HL-60 (cell line): ENCODE data around the gene TNP2.

ENCODE experiments used
- POLR2AphosphoS5 ChIP-seq: IDR thresholded peaks from 2 replicates; pipeline ENCODE4 v1.6.1; 2012; ENCODE audit warnings: low read depth
- SPI1 ChIP-seq: IDR thresholded peaks from 2 replicates; pipeline ENCODE4 v1.6.1; 2012; ENCODE audit warnings: low read depth, mild to moderate bottlenecking, borderline replicate concordance
- TF ChIP-seq, protein P1 (sequence below): IDR thresholded peaks from one replicate; pipeline ENCODE4 v1.5.1; 2011; ENCODE audit warnings: low read length, control low read depth, inconsistent platforms; ENCODE audit not compliant: insufficient read depth
- TF ChIP-seq, protein P2 (sequence below): IDR thresholded peaks from 2 replicates; pipeline ENCODE4 v1.6.1; 2012; ENCODE audit warnings: low read depth; ENCODE audit not compliant: insufficient replicate concordance

DNA sequence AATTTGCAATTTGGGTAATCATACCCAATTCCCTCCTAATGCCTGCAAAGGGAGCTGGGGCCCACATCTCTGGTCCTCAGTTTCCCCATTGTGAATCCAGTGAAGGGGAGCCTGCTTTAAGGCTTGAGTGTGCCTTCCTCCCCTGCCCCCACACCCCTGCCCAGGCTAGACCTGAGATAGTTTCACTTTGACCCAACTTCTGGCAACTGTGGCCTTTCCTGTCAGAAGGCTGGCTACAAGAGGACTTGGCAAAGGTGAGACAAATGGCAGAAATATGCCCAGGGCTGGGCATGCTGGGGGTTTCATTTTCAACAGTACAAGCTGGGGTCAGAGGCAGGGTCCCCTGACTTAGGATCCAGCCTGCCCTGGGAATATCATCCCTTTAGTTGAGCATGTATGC lies 23.1 kb downstream of the TNP2 start:
- TF ChIP-seq POLR2AphosphoS5 (no peak), SPI1 (no peak)
- TF ChIP-seq, protein P1, sequence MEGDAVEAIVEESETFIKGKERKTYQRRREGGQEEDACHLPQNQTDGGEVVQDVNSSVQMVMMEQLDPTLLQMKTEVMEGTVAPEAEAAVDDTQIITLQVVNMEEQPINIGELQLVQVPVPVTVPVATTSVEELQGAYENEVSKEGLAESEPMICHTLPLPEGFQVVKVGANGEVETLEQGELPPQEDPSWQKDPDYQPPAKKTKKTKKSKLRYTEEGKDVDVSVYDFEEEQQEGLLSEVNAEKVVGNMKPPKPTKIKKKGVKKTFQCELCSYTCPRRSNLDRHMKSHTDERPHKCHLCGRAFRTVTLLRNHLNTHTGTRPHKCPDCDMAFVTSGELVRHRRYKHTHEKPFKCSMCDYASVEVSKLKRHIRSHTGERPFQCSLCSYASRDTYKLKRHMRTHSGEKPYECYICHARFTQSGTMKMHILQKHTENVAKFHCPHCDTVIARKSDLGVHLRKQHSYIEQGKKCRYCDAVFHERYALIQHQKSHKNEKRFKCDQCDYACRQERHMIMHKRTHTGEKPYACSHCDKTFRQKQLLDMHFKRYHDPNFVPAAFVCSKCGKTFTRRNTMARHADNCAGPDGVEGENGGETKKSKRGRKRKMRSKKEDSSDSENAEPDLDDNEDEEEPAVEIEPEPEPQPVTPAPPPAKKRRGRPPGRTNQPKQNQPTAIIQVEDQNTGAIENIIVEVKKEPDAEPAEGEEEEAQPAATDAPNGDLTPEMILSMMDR = no peak
- TF ChIP-seq, protein P2, sequence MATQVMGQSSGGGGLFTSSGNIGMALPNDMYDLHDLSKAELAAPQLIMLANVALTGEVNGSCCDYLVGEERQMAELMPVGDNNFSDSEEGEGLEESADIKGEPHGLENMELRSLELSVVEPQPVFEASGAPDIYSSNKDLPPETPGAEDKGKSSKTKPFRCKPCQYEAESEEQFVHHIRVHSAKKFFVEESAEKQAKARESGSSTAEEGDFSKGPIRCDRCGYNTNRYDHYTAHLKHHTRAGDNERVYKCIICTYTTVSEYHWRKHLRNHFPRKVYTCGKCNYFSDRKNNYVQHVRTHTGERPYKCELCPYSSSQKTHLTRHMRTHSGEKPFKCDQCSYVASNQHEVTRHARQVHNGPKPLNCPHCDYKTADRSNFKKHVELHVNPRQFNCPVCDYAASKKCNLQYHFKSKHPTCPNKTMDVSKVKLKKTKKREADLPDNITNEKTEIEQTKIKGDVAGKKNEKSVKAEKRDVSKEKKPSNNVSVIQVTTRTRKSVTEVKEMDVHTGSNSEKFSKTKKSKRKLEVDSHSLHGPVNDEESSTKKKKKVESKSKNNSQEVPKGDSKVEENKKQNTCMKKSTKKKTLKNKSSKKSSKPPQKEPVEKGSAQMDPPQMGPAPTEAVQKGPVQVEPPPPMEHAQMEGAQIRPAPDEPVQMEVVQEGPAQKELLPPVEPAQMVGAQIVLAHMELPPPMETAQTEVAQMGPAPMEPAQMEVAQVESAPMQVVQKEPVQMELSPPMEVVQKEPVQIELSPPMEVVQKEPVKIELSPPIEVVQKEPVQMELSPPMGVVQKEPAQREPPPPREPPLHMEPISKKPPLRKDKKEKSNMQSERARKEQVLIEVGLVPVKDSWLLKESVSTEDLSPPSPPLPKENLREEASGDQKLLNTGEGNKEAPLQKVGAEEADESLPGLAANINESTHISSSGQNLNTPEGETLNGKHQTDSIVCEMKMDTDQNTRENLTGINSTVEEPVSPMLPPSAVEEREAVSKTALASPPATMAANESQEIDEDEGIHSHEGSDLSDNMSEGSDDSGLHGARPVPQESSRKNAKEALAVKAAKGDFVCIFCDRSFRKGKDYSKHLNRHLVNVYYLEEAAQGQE = no peak
